Caco-2 (cell line): ENCODE results near the gene LARP6. TPM values are rescaled to one million over a fixed set of nuclear protein-coding genes. Genes with fewer than 3 reads are reported as not detected.

ENCODE experiments used
- BruUV-seq: library from RNA; stranded (reverse); fragments of 400-500 nt; replicated peaks from 2 replicates; lab custom pipeline; 2021; lab: Mats Ljungman, UMichigan
- CTCF ChIA-PET: fragments of 300-600 bp; sonication (Branson Sonifier 250); formaldehyde crosslinking; loops from one replicate; lab custom pipeline; 2022; ENCODE audit warnings: antibody characterized with exemption; lab: Charles Lee
- POLR2A ChIA-PET: fragments of 300-600 bp; sonication (Branson Sonifier 250); formaldehyde crosslinking; loops from one replicate; lab custom pipeline; 2022; ENCODE audit warnings: antibody characterized with exemption; lab: Charles Lee
- DNase-seq, 2 experiments: peaks; one replicate each; pipeline versions ENCODE4 v3.0.0 to v3.0.0-alpha.2; 2020 to 2022
- H3K27me3 ChIP-seq: replicated peaks from 2 replicates; pipeline ENCODE4 v1.6.0; 2011; ENCODE audit warnings: low read length; ENCODE audit not compliant: control insufficient read depth, insufficient read depth
- H3K36me3 ChIP-seq: 2 replicates; pipeline ENCODE4 v1.5.1; 2011; ENCODE audit warnings: low read length; ENCODE audit not compliant: control insufficient read depth, insufficient read depth
- H3K4me1 ChIP-seq: fragments of 250-450 bp; sonication (Bioruptor Pico); 2 replicates; pipeline ENCODE4 v1.5.1; 2020; ENCODE audit warnings: mild to moderate bottlenecking
- H3K4me3 ChIP-seq: 2 replicates; pipeline ENCODE4 v1.5.1; 2011; ENCODE audit warnings: low read depth, mild to moderate bottlenecking, control low read depth, low read length
- H3K9me3 ChIP-seq: fragments of 250-450 bp; sonication (Bioruptor Pico); 2 replicates; pipeline ENCODE4 v1.5.1; 2020; ENCODE audit warnings: mild to moderate bottlenecking, moderate library complexity
- H3K27ac Mint-ChIP-seq: one replicate; pipeline ENCODE4 v1.8.0; 2022; ENCODE audit warnings: mixed read lengths; ENCODE audit not compliant: unreplicated experiment
- H3K27me3 Mint-ChIP-seq: one replicate; pipeline ENCODE4 v1.8.0; 2022; ENCODE audit warnings: mixed read lengths; ENCODE audit not compliant: insufficient read depth, unreplicated experiment
- H3K36me3 Mint-ChIP-seq: one replicate; pipeline ENCODE4 v1.8.0; 2022; ENCODE audit warnings: mild to moderate bottlenecking, mixed read lengths; ENCODE audit not compliant: insufficient read depth, unreplicated experiment
- H3K4me1 Mint-ChIP-seq: one replicate; pipeline ENCODE4 v1.8.0; 2022; ENCODE audit warnings: low read depth, mixed read lengths; ENCODE audit not compliant: unreplicated experiment
- H3K4me3 Mint-ChIP-seq: one replicate; pipeline ENCODE4 v1.8.0; 2022; ENCODE audit warnings: mild to moderate bottlenecking, moderate library complexity, mixed read lengths; ENCODE audit not compliant: unreplicated experiment
- H3K9me3 Mint-ChIP-seq: one replicate; pipeline ENCODE4 v1.8.0; 2022; ENCODE audit warnings: mixed read lengths; ENCODE audit not compliant: unreplicated experiment
- CTCF ChIP-seq, 2 experiments: fragments of 200-600 bp in 1 of 2; IDR thresholded peaks; 1 replicate in 1 of 2; 2 replicates in 1 of 2; pipeline versions ENCODE4 v1.5.1 to v1.8.0; 2011 to 2022; ENCODE audit warnings: antibody characterized with exemption in 1 of 2, control low read depth in 1 of 2, inconsistent platforms in 1 of 2, low read depth in 1 of 2, low read length in 1 of 2, mild to moderate bottlenecking in 1 of 2, moderate library complexity in 1 of 2; ENCODE audit not compliant: insufficient read depth in 1 of 2, severe bottlenecking in 1 of 2, unreplicated experiment in 1 of 2
- intact Hi-C: fragments of 100-400 bp; cut with micrococcal nuclease; formaldehyde crosslinking; loops from one replicate; pipeline ENCODE4 v1.10.0; 2022; ENCODE audit not compliant: unreplicated experiment
- total RNA-seq: library from RNA; stranded (reverse); gene quantifications from 2 replicates; pipeline ENCODE4 v1.2.3, GENCODE V29; 2022

LARP6 gene
- total RNA-seq, 1 experiment from 2014 or later = 19.7 TPM

GRCh38 chr15:70786996-70787395 is 67.0 kb downstream of the LARP6 start:
- no peaks in the 10 kb centered on the region for H3K27me3 ChIP-seq
- H3K36me3 ChIP-seq = no peaks in the 10 kb centered on the region
- ChIA-PET CTCF (no interaction called here), POLR2A (interaction anchor here (1.0 to 1.6 kb wide), 2 partner anchors 16 to 24 kb away, joined by 4 read pairs; partner anchors contain the start of gene UACA)
- no peaks in the 10 kb centered on the region for H3K9me3 ChIP-seq
- Mint-ChIP-seq H3K27ac (peak overlapping the region; percentile 91), H3K9me3 (no peaks in the 10 kb centered on the region), H3K36me3 (peaks cover 12% of the 10 kb centered on the region), H3K4me1 (peaks cover 32% of the 10 kb centered on the region), H3K27me3 (no peaks in the 10 kb centered on the region), H3K4me3 (no peak overlapping the region)
- peaks cover 83% of the 10 kb centered on the region for H3K4me1 ChIP-seq
- no peak overlapping the region for H3K4me3 ChIP-seq
- no peak for TF ChIP-seq CTCF (IDR thresholded peaks at IDR 0.05; ENCODE audit: insufficient read depth in 1 of 2, low read depth in 1 of 2, low read length in 1 of 2, severe bottlenecking in 1 of 2, unreplicated experiment in 1 of 2)
- no peak for DNase-seq
- intact Hi-C loops = no loop called here
- BruUV-seq = no TSS peak

DNA sequence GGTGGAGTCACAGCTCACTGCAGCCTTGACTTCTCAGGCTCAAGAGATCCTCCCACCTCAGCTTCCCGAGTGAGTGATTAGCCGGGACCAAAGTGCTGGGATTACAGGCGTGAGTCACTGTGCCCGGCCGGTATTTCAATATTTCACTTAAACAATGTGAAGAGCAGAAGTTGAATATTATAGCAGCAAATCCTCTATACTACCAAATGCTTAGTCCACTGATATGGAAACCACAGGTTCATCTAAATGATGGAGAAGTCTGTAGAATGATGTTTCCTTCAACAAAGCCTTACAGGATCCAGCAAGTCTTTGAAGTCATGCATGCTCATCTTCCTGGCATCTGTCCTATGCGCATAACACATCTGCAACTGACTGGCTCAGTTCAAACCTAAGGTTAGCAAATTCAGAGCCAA is 70.3 kb downstream of the LARP6 start:
- POLR2A ChIA-PET = no interaction called here
- no peak overlapping the region for H3K4me3 Mint-ChIP-seq
- intact Hi-C loops = no loop called here
- Histone ChIP-seq H3K4me3 (no peak overlapping the region), H3K9me3 (no peaks in the 10 kb centered on the region), H3K4me1 (peaks cover 89% of the 10 kb centered on the region), H3K27me3 (no peaks in the 10 kb centered on the region), H3K36me3 (no peaks in the 10 kb centered on the region)
- peaks cover 12% of the 10 kb centered on the region for H3K36me3 Mint-ChIP-seq
- no peaks in the 10 kb centered on the region for H3K27me3 Mint-ChIP-seq
- no TSS peak for BruUV-seq
- H3K9me3 Mint-ChIP-seq = no peaks in the 10 kb centered on the region
- peak; percentile 49 to 60 for DNase-seq
- no peak overlapping the region for H3K27ac Mint-ChIP-seq
- H3K4me1 Mint-ChIP-seq = peaks cover 58% of the 10 kb centered on the region
- TF ChIP-seq CTCF (IDR thresholded peaks at IDR 0.05; ENCODE audit: insufficient read depth in 1 of 2, low read depth in 1 of 2, low read length in 1 of 2, severe bottlenecking in 1 of 2, unreplicated experiment in 1 of 2) = no peak
- CTCF ChIA-PET = no interaction called here

DNA sequence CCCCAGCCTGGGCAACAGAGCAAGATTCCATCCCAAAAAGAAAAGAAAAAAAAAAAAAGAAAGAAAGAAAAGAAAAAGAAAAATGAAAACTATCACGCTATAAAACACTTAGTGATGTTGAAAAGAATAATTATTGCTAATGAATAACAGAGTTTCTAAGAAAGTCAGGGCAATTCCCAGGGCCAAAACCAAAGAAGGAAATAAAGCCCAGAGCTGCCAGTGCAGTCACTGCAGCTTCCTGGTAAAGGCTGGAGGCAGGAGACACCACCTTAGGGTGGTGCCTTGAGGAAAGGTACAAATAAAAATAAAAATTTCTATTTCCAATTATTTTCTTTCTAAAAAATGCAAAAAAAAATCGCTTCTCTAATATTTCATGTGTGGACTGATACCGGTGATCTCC is 70.9 kb downstream of the LARP6 start:
- CTCF ChIA-PET = no interaction called here
- intact Hi-C loops = no loop called here
- POLR2A ChIA-PET = no interaction called here
- Histone ChIP-seq H3K4me3 (no peak overlapping the region), H3K27me3 (no peaks in the 10 kb centered on the region), H3K36me3 (no peaks in the 10 kb centered on the region), H3K9me3 (no peaks in the 10 kb centered on the region), H3K4me1 (peaks cover 91% of the 10 kb centered on the region)
- no peak overlapping the region for H3K27ac Mint-ChIP-seq
- BruUV-seq = TSS peak; percentile 15
- no peaks in the 10 kb centered on the region for H3K27me3 Mint-ChIP-seq
- DNase-seq = no peak
- peaks cover 60% of the 10 kb centered on the region for H3K4me1 Mint-ChIP-seq
- no peak for TF ChIP-seq CTCF (IDR thresholded peaks at IDR 0.05; ENCODE audit: insufficient read depth in 1 of 2, low read depth in 1 of 2, low read length in 1 of 2, severe bottlenecking in 1 of 2, unreplicated experiment in 1 of 2)
- H3K36me3 Mint-ChIP-seq = peaks cover 8% of the 10 kb centered on the region
- H3K4me3 Mint-ChIP-seq = no peak overlapping the region
- no peaks in the 10 kb centered on the region for H3K9me3 Mint-ChIP-seq
